DOHH2 (cell line): Measurements from ENCODE around the gene TTBK1.

Experiments used
- H3F3A ChIP-seq: fragments of 200-600 bp; sonication (generic), shearing (Covaris generic); 2 replicates; pipeline ENCODE4 v1.6.0; 2016; ENCODE audit warnings: antibody characterized with exemption, mild to moderate bottlenecking; ENCODE audit not compliant: control insufficient read depth, insufficient read depth
- H3K27ac ChIP-seq: fragments of 200-600 bp; sonication (generic); 2 replicates; pipeline ENCODE4 v1.5.1; 2014; ENCODE audit warnings: low read depth, mild to moderate bottlenecking, low read length, moderate library complexity
- H3K27me3 ChIP-seq: fragments of 200-600 bp; sonication (generic); 2 replicates; pipeline ENCODE4 v1.6.1; 2014; ENCODE audit warnings: mild to moderate bottlenecking, low read length, mixed read lengths; ENCODE audit not compliant: control insufficient read depth
- H3K36me3 ChIP-seq: fragments of 200-600 bp; sonication (generic); 2 replicates; pipeline ENCODE4 v1.6.1; 2014; ENCODE audit warnings: mild to moderate bottlenecking, low read length, moderate library complexity, mixed read lengths; ENCODE audit not compliant: control insufficient read depth
- H3K4me1 ChIP-seq: fragments of 200-600 bp; sonication (generic); 2 replicates; pipeline ENCODE4 v1.6.1; 2014; ENCODE audit warnings: mild to moderate bottlenecking, low read length, mixed read lengths; ENCODE audit not compliant: control insufficient read depth
- H3K4me2 ChIP-seq: fragments of 200-600 bp; sonication (generic); 2 replicates; pipeline ENCODE4 v1.6.0; 2014; ENCODE audit warnings: mild to moderate bottlenecking, low read length, moderate library complexity
- H3K4me3 ChIP-seq: fragments of 200-600 bp; sonication (generic); 2 replicates; pipeline ENCODE4 v1.5.1; 2014; ENCODE audit warnings: mild to moderate bottlenecking, low read length, mixed read lengths
- H3K79me2 ChIP-seq: fragments of 200-600 bp; sonication (generic); 2 replicates; pipeline ENCODE4 v1.6.1; 2014; ENCODE audit warnings: mild to moderate bottlenecking, low read length, mixed read lengths; ENCODE audit not compliant: control insufficient read depth
- H3K9me2 ChIP-seq: fragments of 200-600 bp; sonication (generic); replicated peaks from 2 replicates; pipeline ENCODE4 v1.6.1; 2014; ENCODE audit warnings: mild to moderate bottlenecking, low read length, mixed read lengths; ENCODE audit not compliant: control insufficient read depth
- H3K9me3 ChIP-seq: fragments of 200-600 bp; sonication (generic); 2 replicates; pipeline ENCODE4 v1.6.1; 2014; ENCODE audit warnings: antibody characterized with exemption, low read length, mixed read lengths; ENCODE audit not compliant: control insufficient read depth, insufficient read depth
- H4K20me1 ChIP-seq: fragments of 200-600 bp; sonication (generic); 2 replicates; pipeline ENCODE4 v1.6.0; 2014; ENCODE audit warnings: low read depth, mild to moderate bottlenecking, antibody characterized with exemption, low read length, moderate library complexity; ENCODE audit not compliant: control insufficient read depth, insufficient read depth
- CTCF ChIP-seq: fragments of 200-600 bp; sonication (generic); IDR thresholded peaks from one replicate; pipeline ENCODE4 v1.5.1; 2014; ENCODE audit warnings: antibody characterized with exemption, mild to moderate bottlenecking, low read depth, low read length; ENCODE audit not compliant: poor library complexity, severe bottlenecking
- EZH2phosphoT487 ChIP-seq: fragments of 200-600 bp; sonication (generic); IDR thresholded peaks from 2 replicates; pipeline ENCODE4 v1.6.1; 2017; ENCODE audit warnings: borderline replicate concordance, mild to moderate bottlenecking, antibody characterized with exemption, low read length, moderate library complexity, mixed read lengths

TTBK1 gene

GRCh38 chr6:43268355-43268700 lies 25.0 kb downstream of the TTBK1 start:
- peak overlapping the region; percentile 65 for H3K4me2 ChIP-seq
- TF ChIP-seq CTCF (no peak), EZH2phosphoT487 (no peak)

GRCh38 chr6:43268782-43269272 lies 25.5 kb downstream of the TTBK1 start:
- no peaks in the 10 kb centered on the region for H3K27me3 ChIP-seq
- H3K9me3 ChIP-seq, result no peaks in the 10 kb centered on the region
- peak overlapping the region; percentile 55 for H3K4me3 ChIP-seq
- no peaks in the 10 kb centered on the region for H4K20me1 ChIP-seq
- no peaks in the 10 kb centered on the region for H3K36me3 ChIP-seq
- TF ChIP-seq CTCF, result no peak
- TF ChIP-seq EZH2phosphoT487, result no peak
- peaks cover 67% of the 10 kb centered on the region for H3K4me1 ChIP-seq
- H3K9me2 ChIP-seq, result no peaks in the 10 kb centered on the region
- H3F3A ChIP-seq, result peaks cover 26% of the 10 kb centered on the region
- H3K79me2 ChIP-seq, result no peaks in the 10 kb centered on the region
- peak overlapping the region; percentile 78 for H3K27ac ChIP-seq
- peak overlapping the region; percentile 65 for H3K4me2 ChIP-seq

More at GRCh38 chr6:43268355-43268700, 25.0 kb downstream of the TTBK1 start:
- Histone ChIP-seq H3K9me3 (no peaks in the 10 kb centered on the region), H3F3A (peaks cover 26% of the 10 kb centered on the region), H3K9me2 (no peaks in the 10 kb centered on the region), H3K27ac (no peak overlapping the region), H3K27me3 (no peaks in the 10 kb centered on the region), H3K4me1 (peaks cover 68% of the 10 kb centered on the region), H3K79me2 (no peaks in the 10 kb centered on the region), H3K4me3 (no peak overlapping the region), H4K20me1 (no peaks in the 10 kb centered on the region), H3K36me3 (no peaks in the 10 kb centered on the region)

- Histone ChIP-seq H3K27me3 (no peaks in the 10 kb centered on the region), H3K79me2 (no peaks in the 10 kb centered on the region), H3K9me3 (no peaks in the 10 kb centered on the region), H3K4me2 (peak overlapping the region; percentile 65), H3K36me3 (no peaks in the 10 kb centered on the region), H3F3A (peaks cover 26% of the 10 kb centered on the region), H3K27ac (peak overlapping the region; percentile 78), H3K4me1 (peaks cover 71% of the 10 kb centered on the region), H3K9me2 (no peaks in the 10 kb centered on the region), H4K20me1 (no peaks in the 10 kb centered on the region), H3K4me3 (peak overlapping the region; percentile 55)
- TF ChIP-seq EZH2phosphoT487, result no peak
- no peak for TF ChIP-seq CTCF
These were observed 26.2 kb downstream of the TTBK1 start for GRCh38 chr6:43269273-43270007.
